NCI-H2107 treated with DMSO at 0.1 percent for 48 hours (cell line): Measurements from ENCODE around the gene EXOC4.

ENCODE experiments used
- DNase-seq: peaks from one replicate; lab custom pipeline; 2025; ENCODE audit not compliant: unreplicated experiment; lab: John Stamatoyannopoulos, UW

Gene EXOC4

DNA sequence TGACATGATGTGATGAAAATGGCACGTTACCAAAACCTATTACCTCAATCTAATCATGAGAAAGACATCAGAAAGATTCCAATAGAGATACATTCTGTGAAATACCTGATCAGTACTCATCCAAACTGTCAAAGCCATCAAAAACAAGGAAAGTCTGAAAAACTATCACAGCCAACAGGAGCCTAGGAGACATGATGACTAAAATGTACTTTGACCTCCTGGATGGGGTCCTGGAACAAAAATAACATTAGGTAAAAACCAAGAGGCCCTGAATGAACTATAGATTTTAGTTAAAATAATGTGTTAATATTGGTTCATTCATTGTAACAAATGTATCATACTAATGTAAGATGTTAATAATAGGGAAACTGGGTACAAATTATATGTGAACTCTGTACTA, 760.4 kb downstream of the EXOC4 start:
- DNase-seq = no peak

DNA sequence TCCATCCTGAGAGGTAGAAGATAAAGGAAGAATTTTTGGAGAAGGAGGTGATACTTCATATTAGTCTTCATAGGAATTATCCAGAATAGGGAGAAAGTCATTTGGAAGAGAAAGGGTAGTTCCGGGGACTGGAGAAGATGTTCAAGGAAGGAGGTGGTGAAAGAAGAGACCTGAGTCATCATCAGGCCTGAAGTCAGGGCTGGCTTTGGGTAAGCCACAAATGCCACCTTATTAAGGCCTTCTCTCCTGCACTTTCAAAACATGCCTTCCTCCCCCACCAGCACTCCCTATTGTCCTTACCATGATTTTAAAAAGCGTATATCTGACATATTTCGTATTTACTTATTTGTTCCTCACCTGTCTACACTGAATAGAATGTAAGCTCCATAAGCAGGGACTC, 762.1 kb downstream of the EXOC4 start:
- no peak for DNase-seq

- peak; percentile 12 for DNase-seq
These were observed 763.5 kb downstream of the EXOC4 start for GRCh38 chr7:134016223-134016941.

DNA sequence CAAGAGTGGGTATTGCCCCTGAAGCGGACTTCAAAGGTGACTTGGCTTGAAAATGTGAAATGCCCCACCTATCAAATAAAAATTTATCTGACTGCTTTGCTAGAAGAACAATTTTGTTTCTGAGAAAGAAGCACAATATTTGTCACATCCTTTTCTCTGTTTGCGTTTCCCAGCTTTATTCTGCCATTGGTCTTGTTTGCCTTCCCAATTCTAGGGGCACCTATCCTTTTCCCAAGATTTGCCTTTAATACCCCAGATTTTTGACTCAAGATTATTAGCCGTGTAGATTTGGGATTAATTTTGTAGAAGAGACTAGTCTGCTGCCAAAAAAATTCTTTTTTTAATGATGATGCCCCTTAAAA, 764.0 kb downstream of the EXOC4 start:
- no peak for DNase-seq

- DNase-seq = peak; percentile 7
These were observed 765.4 kb downstream of the EXOC4 start for GRCh38 chr7:134018306-134018705.

DNA sequence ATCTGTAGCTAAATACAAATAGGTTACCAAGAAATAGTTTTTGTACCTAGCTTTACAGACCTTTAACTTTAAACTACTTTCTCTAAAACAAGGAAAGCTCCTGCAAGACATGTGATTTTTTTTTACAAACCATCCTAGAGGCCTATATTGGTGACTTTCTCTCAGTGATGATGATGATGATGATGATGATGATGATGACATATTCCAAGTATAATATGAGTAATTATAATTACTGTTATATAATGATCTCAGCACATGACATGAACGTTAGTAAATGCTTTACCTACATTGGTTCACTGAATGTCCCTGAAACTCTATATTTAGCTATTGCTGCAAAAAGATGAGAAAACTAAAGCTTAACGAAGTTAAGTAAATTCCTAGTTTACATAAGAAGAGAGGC, 766.4 kb downstream of the EXOC4 start:
- DNase-seq = no peak

- DNase-seq = no peak
These were observed 769.0 kb downstream of the EXOC4 start for GRCh38 chr7:134021836-134022235.

GRCh38 chr7:134022286-134022911, 769.5 kb downstream of the EXOC4 start:
- no peak for DNase-seq

- peak; percentile 2 for DNase-seq
These were observed 771.9 kb downstream of the EXOC4 start for GRCh38 chr7:134024739-134025138.

DNA sequence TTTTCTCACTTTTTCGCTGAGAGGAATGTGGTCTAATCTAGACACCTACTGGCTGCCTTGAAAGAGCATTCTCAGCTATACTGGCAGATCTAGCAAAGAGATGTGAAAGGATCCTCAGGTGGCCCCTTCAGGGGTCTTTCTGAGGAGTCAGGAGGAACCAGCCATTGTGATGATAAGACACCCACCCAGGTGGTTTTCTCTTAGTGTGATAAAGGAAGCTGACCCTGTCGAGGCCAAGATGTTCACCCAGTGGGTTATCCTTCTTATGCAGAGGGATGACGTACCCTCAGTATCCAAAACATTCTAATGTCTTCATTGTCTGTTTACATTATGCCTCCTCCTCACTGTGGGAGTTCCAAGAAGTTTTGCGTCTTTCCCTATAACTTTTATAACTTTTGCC, 776.0 kb downstream of the EXOC4 start:
- DNase-seq = no peak

DNA sequence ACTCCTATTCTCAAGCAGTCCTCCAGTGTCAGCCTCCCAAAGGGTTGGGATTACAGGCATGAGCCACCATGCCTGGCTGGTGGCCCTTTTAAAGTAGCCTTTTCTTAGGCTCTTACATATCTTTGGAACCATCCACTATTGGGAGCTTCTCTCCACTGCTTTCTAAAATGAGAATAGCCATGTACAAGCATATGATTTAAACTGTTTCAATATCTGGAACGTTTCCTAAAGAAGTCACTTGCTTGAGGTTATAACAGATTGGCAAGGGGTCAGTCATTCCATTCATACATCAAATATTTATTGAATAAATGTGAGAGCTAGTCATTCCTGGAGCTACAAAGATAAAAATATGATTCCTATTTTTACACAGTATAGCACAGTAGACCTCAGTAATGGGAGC, 776.9 kb downstream of the EXOC4 start:
- DNase-seq = no peak

DNA sequence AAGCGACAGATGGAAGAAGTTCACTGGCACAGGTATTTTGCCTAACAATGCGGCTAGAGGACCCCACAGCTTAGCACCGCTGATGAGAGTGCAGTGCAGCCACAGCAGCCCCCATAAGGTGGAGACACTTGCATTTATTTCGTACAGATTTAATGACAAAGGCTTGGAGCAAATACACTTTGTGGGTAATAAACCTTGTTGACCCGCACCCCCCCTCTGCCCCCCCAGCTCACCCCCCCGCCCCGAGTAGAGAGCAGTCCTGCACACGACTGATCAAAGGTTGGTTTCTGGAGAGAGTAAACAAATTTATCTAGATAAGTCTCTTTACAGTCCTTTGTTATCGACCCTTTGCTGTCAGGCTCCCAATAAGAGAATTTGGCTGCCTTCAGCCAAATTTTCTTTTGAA, 777.6 kb downstream of the EXOC4 start:
- DNase-seq = no peak

- peak; percentile 79 for DNase-seq
These were observed 779.1 kb downstream of the EXOC4 start for GRCh38 chr7:134031835-134032617.

DNA sequence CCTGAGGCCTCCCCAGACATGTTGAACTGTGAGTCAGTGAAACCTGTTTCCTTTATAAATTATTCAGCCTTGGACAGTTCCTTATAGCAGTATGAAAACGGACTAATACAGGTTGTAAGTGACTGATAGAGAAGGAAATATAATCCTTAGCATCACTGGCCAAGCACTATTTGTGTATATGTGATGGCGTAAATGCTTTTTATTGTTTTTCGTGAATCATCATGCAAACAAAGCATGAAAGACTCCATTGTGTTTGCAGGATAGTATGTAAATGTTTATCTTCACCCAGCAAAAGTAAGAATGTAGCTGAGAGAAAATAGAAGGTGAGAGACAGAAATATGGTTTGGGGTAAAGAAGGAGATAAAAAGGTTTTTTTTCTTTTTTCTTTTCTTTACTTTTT, 781.8 kb downstream of the EXOC4 start:
- no peak for DNase-seq

GRCh38 chr7:134037991-134038390, 785.1 kb downstream of the EXOC4 start:
- no peak for DNase-seq

DNA sequence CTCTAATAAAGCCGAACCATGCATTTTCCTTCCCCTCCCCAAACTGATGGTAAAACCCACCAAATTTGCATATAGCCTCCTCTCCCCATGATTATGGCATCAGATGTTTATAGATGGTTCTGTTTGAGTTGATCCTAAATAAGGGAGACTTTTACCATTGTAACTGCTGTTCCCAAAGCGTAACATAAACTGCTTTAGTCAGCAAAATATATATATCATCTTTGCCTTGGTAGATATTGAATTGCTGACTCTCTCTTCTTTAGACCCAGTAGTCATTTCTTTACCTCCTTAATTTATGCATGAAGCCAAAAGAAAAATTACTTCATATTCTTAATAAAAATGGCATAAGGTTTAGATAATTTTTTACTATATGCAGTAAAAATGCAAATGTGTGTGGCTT, 788.1 kb downstream of the EXOC4 start:
- DNase-seq = no peak

DNA sequence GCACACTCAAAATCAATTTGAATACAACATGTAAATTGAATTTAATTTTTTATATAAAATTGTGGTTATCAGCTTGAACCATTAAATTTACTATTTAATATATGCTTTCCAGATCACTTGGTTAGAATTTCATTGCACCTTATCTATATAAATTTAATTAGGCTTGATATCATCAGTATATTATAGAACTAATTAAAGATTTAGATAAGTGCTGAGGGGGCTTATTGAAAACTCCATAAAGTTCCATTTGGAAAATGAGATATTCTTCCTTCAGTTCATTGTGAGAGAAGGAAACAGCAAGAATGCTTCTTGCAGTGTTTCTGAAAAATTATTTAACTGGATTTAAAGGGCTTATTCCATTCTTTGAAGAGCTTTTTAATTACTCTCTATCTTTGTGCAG, 788.6 kb downstream of the EXOC4 start:
- DNase-seq = no peak

DNA sequence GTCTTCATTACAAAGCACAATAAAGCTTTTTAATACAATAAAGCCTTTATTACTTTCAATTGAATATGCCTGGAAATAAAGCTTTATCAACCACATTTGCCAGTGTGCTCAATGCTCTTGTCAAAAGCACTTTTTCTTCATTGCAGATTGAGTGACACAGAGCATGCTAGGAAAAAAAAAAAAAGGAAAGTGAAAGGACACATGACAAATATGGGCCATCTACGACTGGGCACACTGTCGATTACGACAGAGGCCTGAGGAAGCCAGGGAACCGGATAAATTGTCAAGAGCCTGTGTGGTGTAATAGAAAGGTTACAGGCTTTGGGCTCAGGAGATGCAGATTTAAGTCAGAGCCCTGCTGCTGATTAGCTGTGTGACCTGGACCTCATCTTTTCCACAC, 789.4 kb downstream of the EXOC4 start:
- DNase-seq = no peak

- DNase-seq = no peak
These were observed 791.8 kb downstream of the EXOC4 start for GRCh38 chr7:134044682-134045081.

GRCh38 chr7:134045716-134046115, 792.8 kb downstream of the EXOC4 start:
- no peak for DNase-seq

DNA sequence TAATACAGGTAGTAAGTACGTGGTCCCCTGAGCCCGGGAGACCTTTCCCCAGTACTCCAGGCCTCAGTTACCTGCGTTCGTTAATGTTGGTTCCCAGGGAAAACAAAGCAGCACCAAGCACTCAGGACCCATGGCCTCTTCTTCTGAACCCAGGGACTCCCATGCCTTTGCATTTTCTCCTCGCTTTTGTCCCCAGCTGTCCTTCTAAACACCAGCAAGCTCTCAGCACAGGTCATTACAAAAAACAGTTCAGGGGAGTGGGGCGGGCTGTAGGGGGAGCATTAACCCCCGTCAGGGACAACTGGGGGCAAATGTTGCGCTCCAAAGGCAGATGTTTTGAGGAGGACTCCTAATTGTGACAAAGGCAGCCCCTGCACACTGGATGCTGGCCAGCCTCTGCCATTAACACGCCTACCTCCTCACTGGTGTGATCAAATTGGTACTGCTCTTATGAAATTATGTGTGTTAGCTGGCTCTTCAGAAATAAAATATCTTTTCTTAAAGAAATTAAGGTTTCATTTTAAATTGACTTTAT, 793.8 kb downstream of the EXOC4 start:
- no peak for DNase-seq

DNA sequence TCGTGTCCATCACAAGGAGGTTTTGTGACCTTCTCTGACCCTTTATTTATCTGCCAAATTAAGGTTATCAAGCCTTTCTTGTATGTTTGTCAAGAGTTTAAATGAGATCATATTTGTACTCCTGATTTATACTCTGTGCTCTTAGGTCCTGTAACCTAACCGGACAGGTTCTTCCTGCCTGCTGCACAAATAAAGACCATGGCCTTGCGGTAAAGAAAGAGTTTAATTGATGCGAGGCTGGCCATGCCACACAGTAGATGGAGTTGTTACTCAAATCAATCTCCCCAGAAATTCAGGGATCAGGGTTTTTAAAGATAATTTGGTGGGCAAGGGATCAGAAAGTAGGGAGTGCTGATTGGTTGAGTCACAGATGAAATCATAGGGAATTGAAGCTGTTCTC, 794.8 kb downstream of the EXOC4 start:
- DNase-seq = no peak
